ENCODE measurements around the gene LRRC27. TPM values are rescaled to one million over a fixed set of nuclear protein-coding genes. Genes with fewer than 3 reads are reported as not detected.
A peak's percentile ranks its signal among the peaks of the same experiment; 100 is the strongest.
"Not testable (repeated sequence)": the region's sequence is repeated elsewhere in the genome, so short reads cannot be mapped to it uniquely, and the experiment has no call there.

The LRRC27 gene
- total RNA-seq, 2 experiments from 2014 or later = 3.3 to 3.8 TPM

DNA sequence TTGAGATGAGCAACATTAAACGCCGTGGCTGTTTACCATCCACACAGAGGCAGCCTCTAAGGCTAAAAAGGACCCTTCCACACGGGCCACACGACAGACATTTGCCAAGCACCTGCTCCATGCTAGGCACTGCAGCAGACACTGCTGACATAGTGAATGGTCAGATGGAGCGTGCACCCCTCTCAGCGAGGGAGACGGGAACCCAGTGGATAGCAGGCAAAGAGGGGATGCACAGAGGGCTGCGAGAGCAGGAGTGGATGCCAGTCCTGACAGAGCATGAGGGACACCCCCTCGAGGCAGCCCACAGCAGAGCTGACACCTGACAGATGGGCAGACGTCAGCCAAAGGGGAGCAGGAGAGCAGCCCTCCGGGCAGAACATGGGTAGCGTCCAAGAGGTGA lies 18.7 kb upstream of the LRRC27 start:
- ChIA-PET POLR2A (no interaction called here), CTCF (interaction anchor here (0.6 kb wide), 1 partner anchor 16 kb away, joined by 4 read pairs; no protein-coding TSS in a partner anchor)
- ATAC-seq = no peak

DNA sequence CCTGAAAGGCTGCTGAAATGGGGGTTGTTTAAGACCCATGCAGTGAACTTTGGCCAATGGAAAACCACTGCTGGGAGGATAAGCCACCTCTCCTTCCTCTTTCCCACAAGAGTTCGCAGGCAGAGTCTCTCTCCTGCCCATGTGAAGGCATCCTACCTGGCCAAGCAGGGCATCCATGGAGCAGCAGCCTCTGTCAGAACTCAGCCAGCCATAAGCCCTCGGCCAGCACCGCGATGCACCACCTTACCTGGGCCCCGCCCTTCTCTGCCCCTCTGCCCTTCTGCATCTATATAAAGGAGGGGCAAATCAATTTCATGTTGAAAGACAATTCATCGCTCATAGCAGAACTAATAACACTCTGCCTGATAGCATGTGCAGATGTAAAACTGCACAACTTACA lies 18.1 kb upstream of the LRRC27 start:
- Mint-ChIP-seq H3K27me3 (ENCODE audit: low read depth) (peaks cover 17% of the 10 kb centered on the region), H3K4me3 (no peak overlapping the region), H3K36me3 (ENCODE audit: low read depth) (no peaks in the 10 kb centered on the region), H3K9me3 (ENCODE audit: insufficient read depth) (no peaks in the 10 kb centered on the region), H3K27ac (no peak overlapping the region), H3K4me1 (ENCODE audit: low read depth) (no peaks in the 10 kb centered on the region)
- DNase-seq (no peak), ATAC-seq (no peak)
- ChIA-PET POLR2A (no interaction called here), CTCF (interaction anchor here (0.6 kb wide), 1 partner anchor 16 kb away, joined by 4 read pairs; no protein-coding TSS in a partner anchor)

More for the DNA sequence above, 18.7 kb upstream of the LRRC27 start:
- Mint-ChIP-seq H3K9me3 (ENCODE audit: insufficient read depth) (no peaks in the 10 kb centered on the region), H3K27me3 (ENCODE audit: low read depth) (peaks cover 17% of the 10 kb centered on the region), H3K4me1 (ENCODE audit: low read depth) (no peaks in the 10 kb centered on the region), H3K4me3 (no peak overlapping the region), H3K27ac (no peak overlapping the region), H3K36me3 (ENCODE audit: low read depth) (no peaks in the 10 kb centered on the region)
- no peak for DNase-seq

GRCh38 chr10:132314336-132314735 lies 17.7 kb upstream of the LRRC27 start:
- ATAC-seq = no peak
- no peak for DNase-seq
- no peaks in the 10 kb centered on the region for H3K36me3 Mint-ChIP-seq (ENCODE audit: low read depth)
- ChIA-PET POLR2A (no interaction called here), CTCF (no interaction called here)
- no peak overlapping the region for H3K27ac Mint-ChIP-seq
- H3K4me1 Mint-ChIP-seq (ENCODE audit: low read depth) = no peaks in the 10 kb centered on the region
- H3K4me3 Mint-ChIP-seq = no peak overlapping the region
- H3K27me3 Mint-ChIP-seq (ENCODE audit: low read depth) = peaks cover 14% of the 10 kb centered on the region
- H3K9me3 Mint-ChIP-seq (ENCODE audit: insufficient read depth) = no peaks in the 10 kb centered on the region

DNA sequence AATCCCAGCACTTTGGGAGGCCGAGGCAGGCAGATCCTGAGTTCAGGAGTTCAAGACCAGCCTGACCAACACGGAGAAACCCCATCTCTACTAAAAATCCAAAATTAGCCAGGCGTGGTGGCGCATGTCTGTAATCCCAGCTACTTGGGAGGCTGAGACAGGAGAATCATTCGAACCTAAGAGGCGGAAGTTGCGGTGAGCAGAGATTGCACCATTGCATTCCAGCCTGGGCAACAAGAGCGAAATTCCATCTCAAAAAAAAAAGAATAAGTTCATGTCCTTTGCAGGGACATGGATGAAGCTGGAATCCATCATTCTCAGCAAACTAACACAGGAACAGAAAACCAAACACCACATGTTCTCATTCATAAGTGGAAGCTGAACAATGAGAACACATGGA lies 17.1 kb upstream of the LRRC27 start:
- H3K27ac Mint-ChIP-seq, CTCF ChIA-PET: not testable (repeated sequence)

GRCh38 chr10:132316133-132316532 lies 15.9 kb upstream of the LRRC27 start:
- ChIA-PET CTCF (interaction anchor here (1.0 kb wide), 1 partner anchor 45 kb away, joined by 3 read pairs; no protein-coding TSS in a partner anchor), POLR2A (no interaction called here)

More for the DNA sequence above, 17.1 kb upstream of the LRRC27 start:
- DNase-seq; H3K9me3 Mint-ChIP-seq (ENCODE audit: insufficient read depth); H3K4me1 Mint-ChIP-seq (ENCODE audit: low read depth); ATAC-seq; POLR2A ChIA-PET; H3K4me3 Mint-ChIP-seq; H3K36me3 Mint-ChIP-seq (ENCODE audit: low read depth): not testable (repeated sequence)
- peaks cover 12% of the 10 kb centered on the region for H3K27me3 Mint-ChIP-seq (ENCODE audit: low read depth)

GRCh38 chr10:132317477-132317876 lies 14.5 kb upstream of the LRRC27 start:
- H3K4me1 Mint-ChIP-seq (ENCODE audit: low read depth); H3K36me3 Mint-ChIP-seq (ENCODE audit: low read depth); H3K9me3 Mint-ChIP-seq (ENCODE audit: insufficient read depth); H3K27me3 Mint-ChIP-seq (ENCODE audit: low read depth); POLR2A ChIA-PET; H3K27ac Mint-ChIP-seq; ATAC-seq; H3K4me3 Mint-ChIP-seq; DNase-seq; CTCF ChIA-PET: not testable (repeated sequence)

More at GRCh38 chr10:132316133-132316532, 15.9 kb upstream of the LRRC27 start:
- H3K9me3 Mint-ChIP-seq (ENCODE audit: insufficient read depth) = no peaks in the 10 kb centered on the region
- H3K27ac Mint-ChIP-seq = no peak overlapping the region
- DNase-seq (no peak), ATAC-seq (no peak)
- peaks cover 8% of the 10 kb centered on the region for H3K27me3 Mint-ChIP-seq (ENCODE audit: low read depth)
- peaks cover 9% of the 10 kb centered on the region for H3K4me1 Mint-ChIP-seq (ENCODE audit: low read depth)
- no peak overlapping the region for H3K4me3 Mint-ChIP-seq
- no peaks in the 10 kb centered on the region for H3K36me3 Mint-ChIP-seq (ENCODE audit: low read depth)

DNA sequence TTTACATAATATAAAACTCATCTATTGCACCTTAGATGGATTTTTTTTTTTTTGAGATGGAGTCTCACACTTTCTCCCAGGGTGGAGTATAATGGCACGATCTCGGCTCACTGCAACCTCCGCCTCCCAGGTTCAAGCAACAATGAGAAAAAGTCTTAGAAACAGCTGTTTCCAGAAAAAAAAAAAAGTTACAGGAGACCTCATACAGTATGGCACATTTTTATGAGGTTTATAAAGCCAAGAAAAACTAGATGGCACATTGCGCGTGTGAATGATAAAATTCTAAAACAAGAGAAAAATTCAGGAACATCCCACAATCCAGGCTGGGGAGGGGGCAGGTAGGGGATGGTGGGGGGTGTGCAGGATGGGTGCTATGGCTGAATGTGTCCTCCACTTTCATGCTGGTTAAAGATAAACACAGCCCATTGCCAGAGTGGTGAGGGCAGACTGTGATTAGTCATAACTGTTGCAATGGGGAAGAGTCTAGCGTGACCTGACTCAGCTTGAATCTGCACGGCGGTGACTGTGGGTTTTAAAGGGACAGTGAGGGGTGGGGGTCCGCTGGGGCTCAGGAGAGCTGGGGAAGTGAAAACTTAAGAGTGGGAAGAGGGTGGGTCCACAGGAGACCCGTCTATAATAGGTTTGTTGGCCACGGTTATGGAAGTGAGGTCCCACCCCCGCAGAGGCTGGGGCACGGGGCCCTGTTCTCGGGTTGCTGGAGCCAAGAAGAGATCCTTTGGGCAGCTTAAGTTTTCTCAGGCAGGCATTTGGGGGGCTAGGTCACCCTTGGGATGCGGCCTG lies 11.9 kb upstream of the LRRC27 start:
- CTCF ChIA-PET = no interaction called here
- ATAC-seq (peak; percentile 58), DNase-seq (peak; percentile 40)
- POLR2A ChIA-PET = no interaction called here
- H3K4me1 Mint-ChIP-seq (ENCODE audit: low read depth) = peaks cover 15% of the 10 kb centered on the region
- H3K27me3 Mint-ChIP-seq (ENCODE audit: low read depth) = peaks cover 3% of the 10 kb centered on the region
- no peak overlapping the region for H3K27ac Mint-ChIP-seq
- H3K36me3 Mint-ChIP-seq (ENCODE audit: low read depth) = peaks cover 13% of the 10 kb centered on the region
- H3K4me3 Mint-ChIP-seq = no peak overlapping the region
- no peaks in the 10 kb centered on the region for H3K9me3 Mint-ChIP-seq (ENCODE audit: insufficient read depth)

DNA sequence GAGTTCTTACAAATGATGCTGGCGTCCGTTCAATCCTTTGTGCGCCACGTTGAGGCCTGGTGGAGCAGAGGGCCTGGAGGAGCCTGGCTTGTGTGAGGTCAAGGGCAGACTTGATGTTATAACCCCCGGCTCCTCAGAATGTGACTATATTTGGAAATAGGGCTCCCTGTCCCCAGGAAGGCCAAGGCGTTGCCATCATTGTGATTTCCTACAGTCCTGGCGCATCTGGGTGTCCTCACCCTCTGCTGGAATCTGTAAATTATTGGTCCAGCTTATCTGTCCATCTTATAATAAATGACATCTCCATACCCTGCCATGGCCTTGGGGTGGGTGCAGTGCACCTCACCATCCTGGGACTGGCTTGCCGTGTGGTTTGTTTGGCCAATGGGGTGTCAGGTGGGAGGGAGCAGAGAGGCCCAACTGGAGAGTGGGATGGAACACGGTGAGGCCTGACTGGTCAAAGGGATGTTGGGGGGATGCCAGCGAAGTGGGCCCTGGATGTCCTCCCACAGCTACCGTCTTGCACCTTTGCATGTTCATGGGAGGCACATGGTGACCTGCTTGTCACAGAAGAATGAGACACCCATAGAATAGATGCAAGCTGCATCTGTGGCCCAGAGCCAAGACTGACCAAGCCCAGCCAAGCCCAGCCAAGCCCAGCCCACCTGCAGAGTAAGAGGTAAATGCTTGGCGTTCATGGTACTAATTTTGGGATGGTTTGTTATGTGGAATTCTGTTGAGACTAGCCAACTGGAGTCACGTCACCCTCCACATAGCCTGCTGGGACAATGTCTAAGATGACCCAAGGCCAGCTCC lies 11.1 kb upstream of the LRRC27 start:
- H3K36me3 Mint-ChIP-seq (ENCODE audit: low read depth) = peaks cover 18% of the 10 kb centered on the region
- no peaks in the 10 kb centered on the region for H3K27me3 Mint-ChIP-seq (ENCODE audit: low read depth)
- CTCF ChIA-PET = no interaction called here
- POLR2A ChIA-PET = no interaction called here
- no peak for DNase-seq
- no peak overlapping the region for H3K4me3 Mint-ChIP-seq
- H3K27ac Mint-ChIP-seq = no peak overlapping the region
- H3K9me3 Mint-ChIP-seq (ENCODE audit: insufficient read depth) = no peaks in the 10 kb centered on the region
- ATAC-seq = no peak
- H3K4me1 Mint-ChIP-seq (ENCODE audit: low read depth) = peaks cover 16% of the 10 kb centered on the region

DNA sequence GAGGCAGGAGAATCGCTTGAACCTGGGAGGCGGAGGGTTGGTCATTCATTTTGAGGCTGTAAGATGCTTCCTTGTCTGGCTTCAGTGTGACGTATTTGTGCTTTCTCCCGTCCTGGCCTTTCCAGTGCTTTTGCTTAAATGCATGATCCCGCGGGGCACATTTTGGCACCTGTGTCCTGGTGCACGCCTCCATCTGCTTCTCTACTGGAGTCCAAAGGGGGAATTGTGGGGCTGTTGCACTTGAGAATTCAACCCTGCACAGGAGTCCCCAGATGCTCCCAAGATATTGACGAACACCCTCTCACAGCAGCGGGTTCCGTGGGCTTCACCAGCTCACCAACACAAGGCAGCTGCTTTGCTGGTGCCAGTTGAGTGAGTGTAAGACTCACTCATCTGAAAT lies 10.3 kb upstream of the LRRC27 start:
- peaks cover 18% of the 10 kb centered on the region for H3K4me1 Mint-ChIP-seq (ENCODE audit: low read depth)
- ATAC-seq = no peak
- no peaks in the 10 kb centered on the region for H3K9me3 Mint-ChIP-seq (ENCODE audit: insufficient read depth)
- ChIA-PET CTCF (no interaction called here), POLR2A (interaction anchor here (0.5 kb wide), 1 partner anchor 88 kb away, joined by 3 read pairs; no protein-coding TSS in a partner anchor)
- no peaks in the 10 kb centered on the region for H3K27me3 Mint-ChIP-seq (ENCODE audit: low read depth)
- no peak overlapping the region for H3K4me3 Mint-ChIP-seq
- peaks cover 27% of the 10 kb centered on the region for H3K36me3 Mint-ChIP-seq (ENCODE audit: low read depth)
- DNase-seq = no peak
- H3K27ac Mint-ChIP-seq = no peak overlapping the region

DNA sequence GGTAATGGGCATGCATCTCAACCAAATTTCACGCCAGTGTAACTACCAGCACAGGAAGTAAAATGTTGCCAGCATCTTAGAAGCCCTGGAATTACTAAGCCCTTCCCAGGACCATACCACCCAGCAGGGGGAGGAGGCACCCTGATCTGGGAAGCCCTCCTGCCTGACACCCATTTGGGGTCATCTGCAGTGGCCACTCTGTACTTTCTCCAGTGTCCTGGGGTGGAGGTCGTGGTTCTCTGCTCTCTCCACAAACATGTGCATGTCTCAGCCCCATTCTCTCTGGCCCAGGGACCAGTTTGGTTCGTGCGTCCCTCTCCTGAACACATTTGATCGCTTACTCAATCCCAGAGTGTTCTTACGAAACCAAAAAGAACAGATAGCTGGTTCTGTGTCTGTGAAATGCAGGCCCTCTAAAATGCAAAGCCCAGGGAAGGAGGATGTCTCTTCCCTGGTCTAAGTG lies 9.4 kb upstream of the LRRC27 start:
- H3K9me3 Mint-ChIP-seq (ENCODE audit: insufficient read depth) = no peaks in the 10 kb centered on the region
- H3K4me3 Mint-ChIP-seq = no peak overlapping the region
- CTCF ChIA-PET = no interaction called here
- no peaks in the 10 kb centered on the region for H3K27me3 Mint-ChIP-seq (ENCODE audit: low read depth)
- ATAC-seq (no peak), DNase-seq (no peak)
- POLR2A ChIA-PET = no interaction called here
- peaks cover 23% of the 10 kb centered on the region for H3K4me1 Mint-ChIP-seq (ENCODE audit: low read depth)
- peaks cover 32% of the 10 kb centered on the region for H3K36me3 Mint-ChIP-seq (ENCODE audit: low read depth)
- H3K27ac Mint-ChIP-seq = no peak overlapping the region

DNA sequence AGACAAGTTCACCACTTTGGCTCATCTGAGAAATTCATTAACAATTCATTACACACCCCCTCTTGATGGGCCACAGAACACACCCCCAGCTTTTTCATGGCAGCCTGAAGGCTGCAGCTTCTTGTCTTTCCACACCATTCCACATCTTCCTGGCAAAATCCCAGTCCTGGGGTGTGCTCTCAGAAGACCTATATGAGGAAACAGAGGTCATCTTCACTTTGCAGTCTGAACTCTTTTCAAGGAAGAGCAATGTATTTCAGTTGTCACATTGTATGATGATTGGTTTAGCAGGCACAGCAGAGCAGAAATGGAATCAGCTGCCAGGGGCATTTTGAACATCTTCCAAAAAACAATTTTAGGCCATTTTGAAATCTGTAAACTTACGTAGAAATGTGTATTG lies 7.8 kb upstream of the LRRC27 start:
- CTCF ChIA-PET = no interaction called here
- DNase-seq (no peak), ATAC-seq (no peak)
- POLR2A ChIA-PET = no interaction called here
- Mint-ChIP-seq H3K9me3 (ENCODE audit: insufficient read depth) (no peaks in the 10 kb centered on the region), H3K4me3 (no peak overlapping the region), H3K4me1 (ENCODE audit: low read depth) (peaks cover 36% of the 10 kb centered on the region), H3K36me3 (ENCODE audit: low read depth) (peaks cover 46% of the 10 kb centered on the region), H3K27ac (no peak overlapping the region), H3K27me3 (ENCODE audit: low read depth) (no peaks in the 10 kb centered on the region)

GRCh38 chr10:132326344-132326889 lies 5.6 kb upstream of the LRRC27 start:
- H3K4me3 Mint-ChIP-seq = no peak overlapping the region
- CTCF ChIA-PET = no interaction called here
- ATAC-seq (no peak), DNase-seq (no peak)
- H3K36me3 Mint-ChIP-seq (ENCODE audit: low read depth) = peaks cover 61% of the 10 kb centered on the region
- POLR2A ChIA-PET = no interaction called here
- peaks cover 38% of the 10 kb centered on the region for H3K4me1 Mint-ChIP-seq (ENCODE audit: low read depth)
- no peaks in the 10 kb centered on the region for H3K9me3 Mint-ChIP-seq (ENCODE audit: insufficient read depth)
- no peaks in the 10 kb centered on the region for H3K27me3 Mint-ChIP-seq (ENCODE audit: low read depth)
- H3K27ac Mint-ChIP-seq = no peak overlapping the region
